Spleen (tissue), 11 donors: ENCODE results near the gene INSL6. TPM values are rescaled to one million over a fixed set of nuclear protein-coding genes. Genes with fewer than 3 reads are reported as not detected.

ENCODE experiments used
- DNase-seq: peaks from one replicate; pipeline ENCODE4 v3.0.0-alpha.2; 2020
- H3K27ac ChIP-seq, 8 donors: fragments of 200-600 bp; sonication (generic) in 7 of 8; 1 replicate in 4 of 8; 2 replicates in 4 of 8; pipeline versions ENCODE4 v1.5.0 to v1.8.0; 2016 to 2021; ENCODE audit warnings: inconsistent platforms in 4 of 8, mild to moderate bottlenecking in 4 of 8, moderate library complexity in 1 of 8
- H3K27me3 ChIP-seq, 7 donors: fragments of 200-600 bp; sonication (generic) in 6 of 7; replicated peaks in 1 of 7; 1 replicate in 4 of 7; 2 replicates in 3 of 7; pipeline versions ENCODE4 v1.5.0 to v1.8.0; 2016 to 2021; ENCODE audit warnings: inconsistent platforms in 3 of 7, mild to moderate bottlenecking in 1 of 7
- H3K36me3 ChIP-seq, 6 donors: fragments of 200-600 bp; sonication (generic) in 5 of 6; 1 replicate in 4 of 6; 2 replicates in 2 of 6; pipeline versions ENCODE4 v1.5.0 to v1.8.0; 2016 to 2021; ENCODE audit warnings: inconsistent platforms in 2 of 6
- H3K4me1 ChIP-seq, 6 donors: fragments of 200-600 bp; sonication (generic) in 5 of 6; 1 replicate in 3 of 6; 2 replicates in 3 of 6; pipeline versions ENCODE4 v1.5.0 to v1.8.0; 2016 to 2021; ENCODE audit warnings: inconsistent platforms in 3 of 6
- H3K4me3 ChIP-seq, 8 donors: fragments of 200-600 bp; sonication (generic) in 7 of 8; 1 replicate in 4 of 8; 2 replicates in 4 of 8; pipeline versions ENCODE4 v1.5.0 to v1.8.0; 2016 to 2021; ENCODE audit warnings: inconsistent platforms in 4 of 8, mild to moderate bottlenecking in 4 of 8, moderate library complexity in 2 of 8
- H3K9me3 ChIP-seq, 8 donors: fragments of 200-600 bp; sonication (generic) in 7 of 8; 1 replicate in 4 of 8; 2 replicates in 4 of 8; pipeline versions ENCODE4 v1.5.0 to v1.8.0; 2016 to 2021; ENCODE audit warnings: inconsistent platforms in 4 of 8
- POLR2A ChIP-seq, 3 donors: fragments of 450-650 bp; IDR thresholded peaks; one replicate each; pipeline ENCODE4 v1.5.1; 2017; ENCODE audit warnings: antibody characterized with exemption in 3 of 3, mild to moderate bottlenecking in 1 of 3
- POLR2AphosphoS5 ChIP-seq, 3 donors: sonication (generic); formaldehyde crosslinking; IDR thresholded peaks; one replicate each; pipeline ENCODE4 v1.5.1; 2017; ENCODE audit warnings: antibody characterized with exemption in 3 of 3
- WGBS, 5 donors: extraction: QIAGEN DNeasy Blood & Tissue Kit in 3 of 5; methylation state at CpG; one replicate each; pipeline versions ENCODE4 v1.1.5 to v1.1.7; 2013 to 2018; 5-methylcytosine and 5-hydroxymethylcytosine counted together
- intact Hi-C: fragments of 100-400 bp; cut with DNase I; formaldehyde crosslinking; loops from one replicate; pipeline ENCODE4 v1.15.0; 2023; ENCODE audit warnings: low total_unique reads
- polyA plus RNA-seq, 3 donors: library from polyadenylated mRNA; stranded (reverse); fragments of 200-250 nt; gene quantifications; one replicate each; pipeline ENCODE4 v1.2.1, GENCODE V29; 2013
- total RNA-seq, 7 donors: library from RNA; depleted of rRNA in 3 of 7; stranded (reverse); fragments of >200 nt in 3 of 7; fragmentation: NEBNext Ultra II Directional in 4 of 7; extraction: Animal tissue kit (Norgen Biotek cat#: 25700) in 4 of 7; gene quantifications; one replicate each; pipeline versions ENCODE4 v1.1.0 to v1.2.1, GENCODE V29; 2016 to 2021
- TF ChIP-seq, protein P1 (sequence below), 11 experiments: fragments of 200-600 bp in 7 of 11; fragments of 450-650 bp in 4 of 11; sonication (generic) in 4 of 11; IDR thresholded peaks in 8 of 11; conservative IDR thresholded peaks in 3 of 11; 1 replicate in 7 of 11; 2 replicates in 4 of 11; pipeline versions ENCODE4 v1.4.0 to v1.8.0; 2016 to 2021; ENCODE audit warnings: antibody characterized with exemption in 11 of 11, inconsistent platforms in 4 of 11, mild to moderate bottlenecking in 1 of 11
- donor health status: healthy with polysubstance abuse.
- donor health status: DM: no; HTN: no; CAD: no; lungs with moderate emphysema.
- donor health status: DM: no; HTN: no; CAD: no.
- donor health status: Bipolar disorder and iron deficiency.
- donor health status: healthy.
- donor health status: DM: no; HTN: no; CAD: no.
- donor health status: DM: yes; HTN: yes; CAD: no.

INSL6 gene
- total and polyA plus RNA-seq, 10 donors: not detected

- H3K9me3 ChIP-seq: peaks cover 0 to 88% (median 59%) of the 10 kb centered on the region in 8 donors
- 91 to 100% (median 99%) methylated on average over 1 of the region's 1 CpG; no CpG with 5 or more reads in 1 of the 5 donors for WGBS, 5 donors
- intact Hi-C loops: no loop called here
- no peak overlapping the region for H3K4me3 ChIP-seq
- no peak for DNase-seq
- TF ChIP-seq POLR2AphosphoS5 (IDR thresholded peaks at IDR 0.05): no peak
- TF ChIP-seq, protein P1, sequence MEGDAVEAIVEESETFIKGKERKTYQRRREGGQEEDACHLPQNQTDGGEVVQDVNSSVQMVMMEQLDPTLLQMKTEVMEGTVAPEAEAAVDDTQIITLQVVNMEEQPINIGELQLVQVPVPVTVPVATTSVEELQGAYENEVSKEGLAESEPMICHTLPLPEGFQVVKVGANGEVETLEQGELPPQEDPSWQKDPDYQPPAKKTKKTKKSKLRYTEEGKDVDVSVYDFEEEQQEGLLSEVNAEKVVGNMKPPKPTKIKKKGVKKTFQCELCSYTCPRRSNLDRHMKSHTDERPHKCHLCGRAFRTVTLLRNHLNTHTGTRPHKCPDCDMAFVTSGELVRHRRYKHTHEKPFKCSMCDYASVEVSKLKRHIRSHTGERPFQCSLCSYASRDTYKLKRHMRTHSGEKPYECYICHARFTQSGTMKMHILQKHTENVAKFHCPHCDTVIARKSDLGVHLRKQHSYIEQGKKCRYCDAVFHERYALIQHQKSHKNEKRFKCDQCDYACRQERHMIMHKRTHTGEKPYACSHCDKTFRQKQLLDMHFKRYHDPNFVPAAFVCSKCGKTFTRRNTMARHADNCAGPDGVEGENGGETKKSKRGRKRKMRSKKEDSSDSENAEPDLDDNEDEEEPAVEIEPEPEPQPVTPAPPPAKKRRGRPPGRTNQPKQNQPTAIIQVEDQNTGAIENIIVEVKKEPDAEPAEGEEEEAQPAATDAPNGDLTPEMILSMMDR (IDR thresholded peaks at IDR 0.05 in 8 of 11, conservative IDR thresholded peaks at IDR 0.05 in 3 of 11): no peak
- no peak for TF ChIP-seq POLR2A (IDR thresholded peaks at IDR 0.05)
- no peaks in the 10 kb centered on the region for H3K27me3 ChIP-seq
- no peak overlapping the region for H3K27ac ChIP-seq
- H3K4me1 ChIP-seq: no peaks in the 10 kb centered on the region
- H3K36me3 ChIP-seq: peaks cover 6 to 71% (median 45%) of the 10 kb centered on the region in 6 donors
These were observed 39.2 kb downstream of the INSL6 start for GRCh38 chr9:5146241-5146640.

DNA sequence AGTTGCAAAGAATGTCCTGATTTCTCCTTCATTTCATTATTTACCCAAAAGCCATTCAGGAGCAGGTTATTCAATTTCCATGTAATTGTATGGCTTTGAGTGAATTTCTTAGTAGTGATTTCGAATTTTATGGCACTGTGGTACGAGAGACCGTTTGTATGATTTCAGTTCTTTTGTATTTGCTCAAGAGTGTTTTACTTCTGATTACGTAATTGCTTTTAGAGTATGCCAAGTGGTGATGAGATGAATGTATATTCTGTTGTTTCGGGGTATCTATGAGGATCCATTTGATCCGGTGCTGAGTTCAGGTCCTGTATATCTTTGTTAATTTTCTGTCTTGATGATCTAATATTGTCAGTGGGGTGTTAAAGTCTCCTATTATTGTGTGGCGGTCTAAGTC is 41.2 kb downstream of the INSL6 start:
- H3K27me3 ChIP-seq: no peaks in the 10 kb centered on the region
- H3K27ac ChIP-seq: no peak overlapping the region
- intact Hi-C loops: no loop called here
- peaks cover 0 to 80% (median 41%) of the 10 kb centered on the region in 8 donors for H3K9me3 ChIP-seq
- no peak overlapping the region for H3K4me3 ChIP-seq
- no peak for DNase-seq
- H3K36me3 ChIP-seq: peaks cover 6 to 68% (median 45%) of the 10 kb centered on the region in 6 donors
- no peak for TF ChIP-seq POLR2A (IDR thresholded peaks at IDR 0.05)
- TF ChIP-seq POLR2AphosphoS5 (IDR thresholded peaks at IDR 0.05): no peak
- TF ChIP-seq, protein P1 (IDR thresholded peaks at IDR 0.05 in 8 of 11, conservative IDR thresholded peaks at IDR 0.05 in 3 of 11): no peak
- 81 to 99% (median 93%) methylated on average over 7 of the region's 7 CpGs for WGBS, 5 donors
- H3K4me1 ChIP-seq: no peaks in the 10 kb centered on the region

GRCh38 chr9:5140151-5140550 is 45.3 kb downstream of the INSL6 start:
- DNase-seq: no peak
- H3K4me3 ChIP-seq: no peak overlapping the region
- no peak for TF ChIP-seq POLR2AphosphoS5 (IDR thresholded peaks at IDR 0.05)
- TF ChIP-seq, protein P1 (IDR thresholded peaks at IDR 0.05 in 8 of 11, conservative IDR thresholded peaks at IDR 0.05 in 3 of 11): no peak
- no peak for TF ChIP-seq POLR2A (IDR thresholded peaks at IDR 0.05)
- no peaks in the 10 kb centered on the region for H3K27me3 ChIP-seq
- no peaks in the 10 kb centered on the region for H3K4me1 ChIP-seq
- intact Hi-C loops: no loop called here
- peaks cover 0 to 80% (median 49%) of the 10 kb centered on the region in 8 donors for H3K9me3 ChIP-seq
- WGBS, 5 donors: 76 to 95% (median 86%) methylated on average over 1 of the region's 1 CpG
- H3K36me3 ChIP-seq: peaks cover 6 to 29% (median 19%) of the 10 kb centered on the region in 6 donors
- H3K27ac ChIP-seq: no peak overlapping the region

GRCh38 chr9:5122516-5122915 is 62.9 kb downstream of the INSL6 start:
- TF ChIP-seq POLR2A (IDR thresholded peaks at IDR 0.05) (no peak), POLR2AphosphoS5 (IDR thresholded peaks at IDR 0.05) (no peak)
- TF ChIP-seq, protein P1 (IDR thresholded peaks at IDR 0.05 in 8 of 11, conservative IDR thresholded peaks at IDR 0.05 in 3 of 11): no peak
- peaks cover 0 to 74% (median 29%) of the 10 kb centered on the region in 6 donors for H3K36me3 ChIP-seq
- H3K4me3 ChIP-seq: no peak overlapping the region
- no peaks in the 10 kb centered on the region for H3K9me3 ChIP-seq
- no peak overlapping the region for H3K27ac ChIP-seq
- 88 to 95% (median 93%) methylated on average over 3 of the region's 3 CpGs for WGBS, 5 donors
- DNase-seq: no peak
- no peaks in the 10 kb centered on the region for H3K4me1 ChIP-seq
- H3K27me3 ChIP-seq: no peaks in the 10 kb centered on the region
- intact Hi-C loops: no loop called here
